NCI-H69 (cell line): ENCODE results near the gene MYL6.
"Not testable (repeated sequence)": the region's sequence is repeated elsewhere in the genome, so short reads cannot be mapped to it uniquely, and the experiment has no call there.

Source experiments
- DNase-seq: peaks from one replicate; lab custom pipeline; 2025; lab: John Stamatoyannopoulos, UW

MYL6 gene

DNA sequence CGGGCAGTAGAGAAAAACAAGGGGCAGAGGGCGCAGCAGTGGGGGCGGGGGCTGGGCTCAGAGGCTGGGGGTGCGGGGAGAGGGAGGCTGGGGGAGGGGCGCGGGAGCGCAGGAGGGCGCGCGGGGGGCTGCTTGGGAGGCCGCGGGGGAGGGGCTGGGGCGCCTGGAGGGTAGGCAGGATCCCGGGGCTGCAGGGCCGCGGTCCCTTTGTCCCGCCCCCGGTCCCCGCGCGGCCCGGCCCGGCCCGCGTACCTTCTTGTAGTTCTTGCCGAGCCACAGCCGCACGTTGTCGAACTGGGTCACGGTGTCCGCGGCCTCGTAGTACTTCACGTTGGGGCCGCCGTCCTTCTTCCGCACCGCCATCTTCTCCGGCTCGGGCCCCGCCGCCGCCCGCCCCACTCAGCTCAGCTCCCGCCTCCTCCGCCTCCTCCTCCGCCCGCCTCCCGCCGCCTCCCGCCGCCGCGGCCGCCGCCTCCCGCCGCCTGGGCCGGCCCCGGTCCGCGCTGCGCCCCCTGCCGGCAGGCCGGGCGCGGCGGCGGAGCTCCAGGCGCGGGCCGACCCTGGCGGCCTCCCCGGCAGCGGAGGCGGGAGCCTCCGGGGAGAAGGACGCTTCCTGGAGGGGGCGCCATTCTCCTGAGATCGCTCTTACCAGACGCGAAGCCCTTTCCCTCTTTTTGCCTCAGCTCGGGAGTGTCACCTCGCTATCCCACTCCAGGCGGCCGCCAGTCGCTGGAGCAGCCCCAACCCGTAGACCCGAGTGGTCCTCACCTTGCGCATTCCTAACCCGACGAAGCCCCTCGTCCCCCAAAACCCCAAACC is 31.1 kb downstream of the MYL6 start, which contains the start of gene SMARCC2:
TSS of gene SMARCC2 (minus strand) at position 385 of the 819 bp plus-strand sequence. CDS start at position 363, 22 bp downstream.
- peak; percentile 95 for DNase-seq

DNA sequence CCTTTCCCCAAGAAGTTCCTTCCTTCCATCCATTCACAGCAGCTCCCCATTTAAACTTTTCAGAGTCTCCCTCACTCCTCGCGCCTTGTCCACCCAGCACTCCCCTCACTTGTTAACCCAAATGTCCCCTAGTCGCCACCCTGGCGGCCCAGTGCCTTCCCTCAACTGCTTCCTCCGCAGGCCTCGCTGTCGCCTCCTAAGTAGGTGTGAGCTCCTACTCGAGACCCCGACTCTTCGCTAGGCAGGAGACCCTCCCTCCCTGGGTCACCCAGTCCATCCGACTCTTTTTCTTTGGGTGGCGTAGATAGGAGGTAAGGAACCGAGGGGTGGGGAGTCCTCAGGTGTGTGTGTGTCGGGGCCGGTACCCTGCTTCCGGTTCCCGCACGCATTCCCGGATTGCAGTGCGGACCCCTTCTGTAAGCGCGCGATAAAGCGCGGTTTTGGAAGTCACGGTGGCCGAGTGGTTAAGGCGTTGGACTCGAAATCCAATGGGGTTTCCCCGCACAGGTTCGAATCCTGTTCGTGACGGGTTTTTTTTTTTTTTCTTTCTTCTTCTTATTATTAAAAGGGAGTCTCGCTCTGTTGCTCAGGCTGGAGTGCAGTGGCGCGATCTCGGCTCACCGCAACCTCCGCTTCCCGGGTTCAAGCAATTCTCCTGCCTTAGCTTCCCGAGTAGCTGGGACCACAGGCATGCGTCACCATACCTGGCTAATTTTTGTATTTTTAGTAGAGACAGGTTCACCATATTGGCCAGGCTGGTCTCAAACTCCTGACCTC is 31.9 kb downstream of the MYL6 start:
- peak; percentile 92 for DNase-seq

DNA sequence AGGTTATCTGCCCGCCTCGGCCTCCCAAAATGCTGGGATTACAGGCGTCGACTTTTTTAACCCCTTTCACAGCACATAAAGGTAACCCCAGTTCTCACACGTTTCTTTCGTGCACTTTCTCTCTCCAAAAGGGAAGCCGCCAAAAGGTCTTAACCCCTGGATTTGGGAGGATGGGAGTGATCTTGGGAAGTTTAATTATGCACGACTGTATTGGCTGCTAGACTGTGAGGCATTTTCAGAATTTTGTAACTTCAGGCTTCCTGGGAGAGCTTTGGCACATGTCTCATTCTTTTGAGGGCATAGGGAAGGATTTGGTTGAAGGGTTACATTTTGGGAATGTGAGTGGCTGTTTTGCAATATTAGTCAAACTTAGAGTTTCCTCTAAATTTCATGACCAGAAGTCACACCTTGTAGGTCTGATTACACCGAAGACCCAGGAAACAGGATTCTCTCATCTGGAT is 32.6 kb downstream of the MYL6 start:
- peak; percentile 66 for DNase-seq

DNA sequence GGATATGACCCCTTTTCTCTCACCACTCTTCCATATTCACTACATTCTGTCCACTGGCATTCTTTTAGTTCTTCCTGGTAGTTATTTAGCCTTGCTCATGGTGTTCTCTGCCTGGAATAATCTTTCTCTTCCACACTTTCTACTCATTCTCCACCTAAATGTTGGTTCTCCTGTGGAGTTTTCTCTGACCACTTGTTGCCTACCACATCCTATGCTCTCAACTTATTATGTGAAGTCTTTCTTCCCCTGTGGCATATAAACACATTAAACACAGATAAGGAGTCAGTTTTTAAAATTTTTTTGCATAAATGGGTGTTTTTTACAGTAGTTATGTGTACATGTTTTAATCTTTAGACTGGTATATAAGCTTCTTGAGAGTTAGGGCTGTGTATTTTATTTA is 34.4 kb downstream of the MYL6 start:
- no peak for DNase-seq

DNA sequence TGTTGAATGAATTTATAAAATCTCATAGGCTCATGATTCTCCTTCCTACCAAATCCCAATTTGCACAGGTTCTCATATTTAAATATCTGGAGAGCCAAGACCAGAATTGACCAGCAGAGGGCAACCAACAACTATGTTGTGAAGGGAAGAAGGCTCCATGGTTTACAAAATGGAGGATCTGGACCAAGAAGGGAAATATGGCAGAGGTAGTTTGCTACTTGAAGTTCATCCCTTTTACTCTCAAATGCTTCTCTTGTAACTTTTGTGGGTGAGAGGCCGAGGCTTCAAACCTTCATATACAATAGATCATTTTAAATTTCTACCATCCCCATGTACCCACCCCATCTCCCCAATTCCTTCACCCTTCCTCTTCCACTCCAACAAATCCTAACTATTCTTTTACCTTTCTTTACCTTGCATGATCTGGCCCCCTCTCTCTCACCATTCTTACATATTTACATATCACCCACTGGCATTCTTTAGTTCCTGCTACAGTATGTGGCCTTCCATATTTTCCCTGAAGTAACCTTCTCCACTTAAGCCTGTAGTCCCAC is 34.9 kb downstream of the MYL6 start:
- DNase-seq: peak; percentile 94

DNA sequence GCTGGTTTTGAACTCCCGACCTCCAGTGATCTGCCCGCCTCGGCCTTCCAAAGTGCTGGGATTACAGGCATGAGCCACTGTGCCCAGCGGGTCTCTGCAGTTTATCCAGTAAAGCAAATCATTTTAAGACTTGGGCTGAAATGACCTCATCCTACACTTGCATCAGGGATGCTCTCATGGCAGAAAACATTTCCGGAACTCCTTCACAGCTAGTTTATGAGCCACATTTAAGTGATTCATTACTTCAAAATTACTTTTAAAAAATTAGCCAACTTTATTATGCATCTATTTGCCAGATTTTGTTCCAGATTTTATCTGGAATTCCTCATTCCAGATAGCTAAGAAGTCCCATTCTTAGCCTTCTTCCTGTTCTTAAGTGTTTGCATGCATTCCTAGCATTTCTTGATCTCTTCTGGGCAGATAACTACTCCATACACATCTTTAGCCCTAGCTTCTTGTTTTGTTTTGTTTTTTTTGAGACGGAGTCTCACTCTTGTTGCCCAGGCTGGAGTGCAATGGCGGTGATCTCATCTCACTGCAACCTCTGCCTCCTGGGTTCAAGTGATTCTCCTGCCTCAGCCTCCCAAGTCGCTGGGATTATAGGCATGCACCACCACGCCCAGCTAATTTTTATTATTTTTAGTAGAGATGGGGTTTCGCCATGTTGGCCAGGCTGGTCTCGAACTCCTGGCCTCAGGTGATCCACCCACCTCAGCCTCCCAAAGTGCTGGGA is 38.8 kb downstream of the MYL6 start:
- DNase-seq: not testable (repeated sequence)

DNA sequence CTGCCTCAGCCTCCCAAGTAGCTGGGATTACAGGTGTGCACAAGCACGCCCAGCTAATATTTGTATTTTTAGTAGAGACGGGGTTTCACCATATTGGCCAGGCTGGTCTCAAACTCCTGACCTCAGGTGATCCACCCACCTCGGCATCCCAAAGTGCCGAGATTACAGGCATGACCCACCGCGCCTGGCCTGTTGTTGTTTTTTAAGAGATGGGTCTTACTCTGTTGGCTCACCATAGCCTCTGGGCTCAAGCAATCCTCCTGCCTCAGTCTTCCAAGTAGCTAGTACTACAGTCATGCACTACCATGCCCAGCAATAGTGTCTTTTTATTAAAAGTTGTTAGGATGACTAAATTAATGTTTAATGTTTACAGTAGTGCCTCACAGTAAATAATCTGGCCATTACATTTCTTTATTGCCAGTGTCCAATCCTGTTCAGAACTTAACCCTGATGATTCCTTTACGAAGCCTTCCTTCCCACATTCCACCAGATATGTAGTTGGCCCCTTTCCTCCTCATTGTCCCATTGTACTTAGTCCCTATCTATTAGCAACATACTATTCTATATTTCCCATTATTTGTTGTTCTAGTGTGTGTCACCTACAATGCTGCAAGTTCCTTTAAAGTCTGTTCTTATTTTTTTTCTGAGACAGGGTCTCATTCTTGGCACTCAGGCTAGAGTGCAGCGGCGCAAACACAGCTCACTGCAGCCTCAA is 39.9 kb downstream of the MYL6 start:
- no peak for DNase-seq

DNA sequence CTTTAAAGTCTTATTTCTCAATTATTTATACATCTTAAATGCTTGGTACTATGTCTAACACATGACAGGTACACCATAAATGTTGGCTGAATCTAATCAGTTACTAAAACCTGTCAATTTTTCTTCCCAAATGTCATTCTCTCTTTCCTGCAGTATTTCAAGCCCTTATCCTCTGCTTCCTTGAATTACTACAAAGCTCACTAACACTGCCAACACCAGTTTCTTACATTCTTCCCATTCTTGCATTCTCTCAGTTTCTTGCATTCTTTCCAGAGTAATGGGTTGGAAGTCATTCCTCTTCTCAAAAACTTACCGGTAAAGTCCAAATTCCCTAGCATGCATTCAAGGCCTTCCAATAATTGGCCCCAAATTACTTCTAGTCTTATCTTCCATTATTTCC is 40.7 kb downstream of the MYL6 start:
- DNase-seq: no peak

DNA sequence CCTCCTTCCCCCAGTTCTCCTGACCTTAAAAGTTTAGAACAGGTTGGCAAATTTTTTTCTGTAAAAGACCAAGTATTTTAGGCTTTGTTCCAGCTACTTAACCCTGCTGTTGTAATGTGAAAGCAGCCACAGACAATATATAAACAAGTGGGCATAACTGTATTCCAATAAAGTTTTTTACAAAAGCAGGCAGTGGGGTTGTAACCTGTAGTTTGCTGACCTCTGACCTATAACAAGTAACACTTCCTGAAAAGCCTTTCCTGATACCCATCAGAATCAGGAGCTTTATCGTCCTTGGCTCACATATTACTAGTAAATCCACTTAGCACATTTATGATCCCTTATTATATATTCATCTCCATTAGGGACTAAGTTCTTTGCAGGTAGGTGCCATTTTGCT is 44.2 kb downstream of the MYL6 start:
- no peak for DNase-seq

DNA sequence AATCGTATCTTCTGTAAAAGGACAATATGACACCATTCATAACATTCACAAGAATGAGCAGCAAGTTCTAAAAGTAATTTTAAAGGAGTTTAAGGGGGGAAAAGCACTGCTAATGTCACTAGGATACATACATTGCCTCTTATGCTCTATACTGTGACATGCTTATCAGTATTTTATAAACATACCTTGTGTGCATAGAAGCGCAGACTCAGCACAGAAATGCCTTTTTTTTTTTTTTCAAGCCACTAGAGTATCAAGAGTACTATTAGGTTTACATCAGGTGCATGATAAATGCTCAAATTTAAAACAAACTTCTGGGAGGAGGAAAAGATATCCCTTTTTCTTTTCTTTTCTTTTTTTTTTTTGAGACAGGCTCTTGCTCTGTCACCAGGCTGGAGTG is 44.7 kb downstream of the MYL6 start:
- no peak for DNase-seq

DNA sequence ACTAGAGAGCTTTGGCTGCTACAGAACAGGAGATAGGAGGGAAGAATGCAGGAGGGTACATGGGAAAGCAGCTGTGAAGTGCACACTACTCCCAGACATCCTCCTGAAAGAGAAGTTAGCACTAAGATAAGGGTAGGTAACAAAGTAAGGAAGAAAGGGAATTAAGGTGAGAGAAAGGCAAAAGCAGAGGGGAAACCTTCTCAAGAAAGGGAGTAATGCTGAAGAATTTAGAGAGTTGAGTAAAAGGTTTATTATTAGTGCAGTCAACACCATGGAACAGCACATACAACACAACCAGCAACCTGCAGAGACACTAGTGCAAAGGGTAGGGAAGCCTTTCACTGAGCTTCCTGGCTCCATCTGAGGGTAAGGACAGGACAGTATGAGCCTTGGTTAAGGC is 46.1 kb downstream of the MYL6 start:
- no peak for DNase-seq

DNA sequence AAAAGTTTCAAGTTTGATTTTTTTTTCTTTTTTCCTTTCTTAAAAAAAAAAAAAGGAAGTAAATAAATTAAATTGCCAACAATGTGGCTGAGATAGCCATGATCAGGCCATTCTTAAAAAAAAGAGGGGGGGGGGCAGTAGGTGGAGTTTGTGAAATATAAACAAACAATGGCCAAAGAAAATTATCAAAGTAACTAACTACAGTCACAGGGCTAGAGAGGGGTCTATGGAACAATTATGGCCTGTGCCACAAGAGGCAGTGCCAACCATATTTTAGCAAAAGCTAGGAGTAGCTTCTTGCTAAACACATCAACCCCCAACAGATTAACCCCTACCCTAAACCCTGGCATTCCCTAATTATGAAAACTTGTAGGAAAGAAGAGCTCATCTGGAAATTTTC is 47.3 kb downstream of the MYL6 start:
- DNase-seq: no peak

DNA sequence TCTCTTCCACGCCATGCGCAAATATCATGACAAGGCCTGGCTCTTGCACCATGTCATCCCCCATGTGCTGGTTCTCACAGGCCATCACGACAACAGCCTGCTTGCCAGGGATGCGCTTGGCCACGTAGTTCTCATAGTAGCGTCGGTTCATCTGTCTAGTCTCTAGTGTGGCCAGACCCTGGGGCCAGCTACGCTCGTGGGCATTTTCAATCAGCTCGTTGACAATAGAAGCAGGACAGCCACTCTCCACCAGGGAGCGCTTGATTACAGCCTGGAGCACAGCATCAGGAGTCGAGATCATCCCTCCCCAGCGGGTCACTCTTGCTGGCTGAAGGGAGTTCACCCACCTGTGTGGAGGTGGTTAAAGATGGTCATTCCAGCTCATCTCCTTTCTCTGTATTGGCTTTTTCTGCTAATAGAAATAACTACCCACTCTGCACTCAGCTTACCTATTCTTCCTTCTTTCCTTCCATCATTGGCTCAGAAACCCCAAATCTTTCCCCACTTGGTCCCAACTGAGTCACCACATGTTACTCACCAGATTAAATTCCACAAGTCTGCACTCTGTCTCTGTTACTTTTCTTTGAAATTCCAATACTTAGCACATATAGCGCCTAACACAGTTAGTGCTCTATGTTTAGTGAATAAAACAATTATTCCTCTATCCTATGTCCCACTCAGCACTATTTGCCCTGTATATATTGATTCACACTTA is 48.5 kb downstream of the MYL6 start:
- peak; percentile 47 for DNase-seq

DNA sequence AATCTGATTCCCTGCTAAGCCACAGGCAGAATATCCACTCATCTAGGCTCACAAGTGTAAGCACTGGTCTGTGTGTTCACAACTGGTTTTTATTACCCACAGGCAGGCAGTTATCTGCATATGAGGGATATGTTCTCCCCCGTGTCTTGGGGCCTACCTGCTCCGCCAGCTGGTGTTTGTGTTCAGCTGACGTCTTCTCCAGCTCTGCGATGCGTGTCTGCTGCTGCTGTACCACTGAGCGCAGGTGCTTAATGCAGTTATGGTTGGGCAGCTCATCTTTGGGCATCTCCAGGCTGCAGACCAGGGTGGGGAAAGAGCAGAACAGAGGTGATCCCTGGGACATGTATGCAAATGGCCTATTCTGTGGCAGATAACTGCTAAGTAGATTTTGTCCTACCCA is 49.8 kb downstream of the MYL6 start:
- DNase-seq: no peak
